WTC11 (cell line): ENCODE results near the gene DDX28.

ENCODE experiments used
- ATF1 ChIP-seq: sonication (generic); formaldehyde crosslinking; IDR thresholded peaks from 2 replicates; pipeline ENCODE4 v1.8.1; 2023; ENCODE audit warnings: mild to moderate bottlenecking, moderate library complexity, missing genetic modification reagents
- NFYB ChIP-seq: sonication (generic); formaldehyde crosslinking; conservative IDR thresholded peaks from 2 replicates; pipeline ENCODE4 v1.8.0; 2022; ENCODE audit warnings: low read depth, missing genetic modification reagents
- RELA ChIP-seq: sonication (generic); formaldehyde crosslinking; IDR thresholded peaks from 2 replicates; pipeline ENCODE4 v1.8.1; 2022; ENCODE audit warnings: missing genetic modification reagents, mild to moderate bottlenecking, borderline replicate concordance
- SMAD3 ChIP-seq: sonication (generic); formaldehyde crosslinking; IDR thresholded peaks from 2 replicates; pipeline ENCODE4 v1.8.0; 2022; ENCODE audit warnings: missing genetic modification reagents, mild to moderate bottlenecking, borderline replicate concordance
- ZBTB21 ChIP-seq: sonication (generic); formaldehyde crosslinking; IDR thresholded peaks from 2 replicates; pipeline ENCODE4 v1.8.1; 2023; ENCODE audit warnings: mild to moderate bottlenecking, missing genetic modification reagents, borderline replicate concordance
- ZNF263 ChIP-seq: sonication (generic); formaldehyde crosslinking; IDR thresholded peaks from 2 replicates; pipeline ENCODE4 v1.8.1; 2022; ENCODE audit warnings: low read depth, mild to moderate bottlenecking, moderate library complexity, missing genetic modification reagents
- TF ChIP-seq, protein P1 (sequence below): fragments of 200-600 bp; IDR thresholded peaks from 2 replicates; pipeline ENCODE4 v1.8.0; 2022; ENCODE audit warnings: antibody characterized with exemption
- TF ChIP-seq, protein P2 (sequence below): sonication (generic); formaldehyde crosslinking; IDR thresholded peaks from 2 replicates; pipeline ENCODE4 v1.8.0; 2022; ENCODE audit warnings: mild to moderate bottlenecking, missing genetic modification reagents
- TF ChIP-seq, protein P3 (sequence below): sonication (generic); formaldehyde crosslinking; IDR thresholded peaks from 2 replicates; pipeline ENCODE4 v1.8.0; 2022; ENCODE audit warnings: mild to moderate bottlenecking, missing genetic modification reagents

DNA sequence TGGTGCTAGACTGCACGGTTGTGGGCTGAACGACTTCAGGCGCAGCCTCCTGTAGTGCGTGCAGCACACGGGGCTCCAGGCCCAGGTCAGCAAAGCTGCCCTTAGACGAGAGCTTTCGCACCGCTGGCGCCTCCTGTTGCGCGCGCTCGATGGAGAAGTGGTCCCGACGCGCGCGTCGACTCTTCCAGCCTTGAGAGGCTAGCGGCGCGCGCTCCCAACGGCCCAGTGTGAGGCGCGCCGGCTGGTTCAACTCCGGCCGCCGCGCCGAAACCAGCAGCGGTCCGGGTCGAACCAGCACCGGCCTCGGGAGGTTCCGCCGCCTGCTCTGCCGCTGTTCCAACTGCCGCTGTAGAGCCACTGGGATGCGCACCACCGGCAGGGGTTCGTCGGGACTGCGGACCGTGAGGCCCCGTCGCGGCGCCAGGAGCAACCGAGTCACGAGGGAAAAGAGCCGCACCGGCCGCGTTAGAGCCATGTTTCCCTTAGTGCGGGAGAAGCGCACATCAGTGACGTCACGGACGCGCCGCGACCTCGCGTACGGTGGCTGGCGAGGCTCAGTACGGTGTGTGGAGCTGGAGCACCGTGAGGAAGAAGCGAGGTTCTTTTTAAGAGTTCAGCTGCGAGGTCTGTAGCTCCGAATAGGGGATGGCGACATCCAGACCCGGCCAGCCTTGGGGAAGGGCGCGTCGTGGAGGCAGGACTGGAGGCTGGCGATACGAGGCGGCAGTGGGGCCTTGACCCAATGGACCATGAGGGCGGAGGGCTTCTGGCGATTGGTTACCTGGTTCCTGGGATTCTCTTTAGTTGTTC is at the start of gene DDX28, which contains the start of gene DUS2:
- TF ChIP-seq, protein P1, sequence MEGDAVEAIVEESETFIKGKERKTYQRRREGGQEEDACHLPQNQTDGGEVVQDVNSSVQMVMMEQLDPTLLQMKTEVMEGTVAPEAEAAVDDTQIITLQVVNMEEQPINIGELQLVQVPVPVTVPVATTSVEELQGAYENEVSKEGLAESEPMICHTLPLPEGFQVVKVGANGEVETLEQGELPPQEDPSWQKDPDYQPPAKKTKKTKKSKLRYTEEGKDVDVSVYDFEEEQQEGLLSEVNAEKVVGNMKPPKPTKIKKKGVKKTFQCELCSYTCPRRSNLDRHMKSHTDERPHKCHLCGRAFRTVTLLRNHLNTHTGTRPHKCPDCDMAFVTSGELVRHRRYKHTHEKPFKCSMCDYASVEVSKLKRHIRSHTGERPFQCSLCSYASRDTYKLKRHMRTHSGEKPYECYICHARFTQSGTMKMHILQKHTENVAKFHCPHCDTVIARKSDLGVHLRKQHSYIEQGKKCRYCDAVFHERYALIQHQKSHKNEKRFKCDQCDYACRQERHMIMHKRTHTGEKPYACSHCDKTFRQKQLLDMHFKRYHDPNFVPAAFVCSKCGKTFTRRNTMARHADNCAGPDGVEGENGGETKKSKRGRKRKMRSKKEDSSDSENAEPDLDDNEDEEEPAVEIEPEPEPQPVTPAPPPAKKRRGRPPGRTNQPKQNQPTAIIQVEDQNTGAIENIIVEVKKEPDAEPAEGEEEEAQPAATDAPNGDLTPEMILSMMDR: no peak
- TF ChIP-seq RELA (CRISPR knock-in tag) (peak; percentile 92; the same call in 1 of the 2 replicates), ATF1 (CRISPR knock-in tag) (peak; percentile 94; the same call in 1 of the 2 replicates), ZNF263 (CRISPR knock-in tag) (0 out of 2 replicates have a peak, but pooled peaks have one; percentile 37), ZBTB21 (no peak), SMAD3 (peak; percentile 84; the same call in 1 of the 2 replicates), NFYB (CRISPR knock-in tag) (no peak)
- TF ChIP-seq, protein P2, sequence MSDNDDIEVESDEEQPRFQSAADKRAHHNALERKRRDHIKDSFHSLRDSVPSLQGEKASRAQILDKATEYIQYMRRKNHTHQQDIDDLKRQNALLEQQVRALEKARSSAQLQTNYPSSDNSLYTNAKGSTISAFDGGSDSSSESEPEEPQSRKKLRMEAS (CRISPR knock-in tag): peak; percentile 97
- TF ChIP-seq, protein P3, sequence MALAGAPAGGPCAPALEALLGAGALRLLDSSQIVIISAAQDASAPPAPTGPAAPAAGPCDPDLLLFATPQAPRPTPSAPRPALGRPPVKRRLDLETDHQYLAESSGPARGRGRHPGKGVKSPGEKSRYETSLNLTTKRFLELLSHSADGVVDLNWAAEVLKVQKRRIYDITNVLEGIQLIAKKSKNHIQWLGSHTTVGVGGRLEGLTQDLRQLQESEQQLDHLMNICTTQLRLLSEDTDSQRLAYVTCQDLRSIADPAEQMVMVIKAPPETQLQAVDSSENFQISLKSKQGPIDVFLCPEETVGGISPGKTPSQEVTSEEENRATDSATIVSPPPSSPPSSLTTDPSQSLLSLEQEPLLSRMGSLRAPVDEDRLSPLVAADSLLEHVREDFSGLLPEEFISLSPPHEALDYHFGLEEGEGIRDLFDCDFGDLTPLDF (CRISPR knock-in tag): peak; percentile 86; the same call in 1 of the 2 replicates
